GM19467 (cell line): Measurements from ENCODE around the gene CALHM3.
"Not testable (repeated sequence)": the region's sequence is repeated elsewhere in the genome, so short reads cannot be mapped to it uniquely, and the experiment has no call there.

ENCODE experiments used
- ATAC-seq: cut with Tn5 transposase; IDR thresholded peaks from one replicate; pipeline ENCODE4 v1.9.1; 2021; ENCODE audit warnings: mild to moderate bottlenecking, moderate library complexity; ENCODE audit not compliant: unreplicated experiment

The CALHM3 gene, protein sequence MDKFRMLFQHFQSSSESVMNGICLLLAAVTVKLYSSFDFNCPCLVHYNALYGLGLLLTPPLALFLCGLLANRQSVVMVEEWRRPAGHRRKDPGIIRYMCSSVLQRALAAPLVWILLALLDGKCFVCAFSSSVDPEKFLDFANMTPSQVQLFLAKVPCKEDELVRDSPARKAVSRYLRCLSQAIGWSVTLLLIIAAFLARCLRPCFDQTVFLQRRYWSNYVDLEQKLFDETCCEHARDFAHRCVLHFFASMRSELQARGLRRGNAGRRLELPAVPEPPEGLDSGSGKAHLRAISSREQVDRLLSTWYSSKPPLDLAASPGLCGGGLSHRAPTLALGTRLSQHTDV

DNA sequence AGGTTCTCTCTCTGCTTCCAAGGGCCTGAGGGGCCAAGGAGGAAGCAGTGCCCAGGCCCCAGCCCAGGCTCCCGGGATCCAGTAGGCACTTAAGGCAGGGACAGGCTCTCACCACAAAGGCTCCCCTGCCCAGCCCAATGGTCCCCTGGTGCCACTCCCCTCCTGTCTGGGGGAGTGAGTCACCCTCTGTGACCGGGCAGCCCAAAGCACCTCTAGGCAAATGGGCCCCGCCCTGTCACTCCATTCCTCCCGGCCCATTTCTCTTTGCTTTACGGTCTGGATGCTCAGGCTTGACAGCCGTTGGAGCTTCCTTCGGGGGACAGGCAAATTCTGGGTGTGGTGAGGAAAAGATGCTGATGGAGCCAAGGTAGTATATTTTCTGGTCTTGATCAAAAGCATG, at the start of gene CALHM3:
Gene CALHM3, minus strand, starts transcription at position 106 of the 400 bp plus-strand sequence. CDS start 208 bp downstream, outside the sequence.
- ATAC-seq, result no peak

DNA sequence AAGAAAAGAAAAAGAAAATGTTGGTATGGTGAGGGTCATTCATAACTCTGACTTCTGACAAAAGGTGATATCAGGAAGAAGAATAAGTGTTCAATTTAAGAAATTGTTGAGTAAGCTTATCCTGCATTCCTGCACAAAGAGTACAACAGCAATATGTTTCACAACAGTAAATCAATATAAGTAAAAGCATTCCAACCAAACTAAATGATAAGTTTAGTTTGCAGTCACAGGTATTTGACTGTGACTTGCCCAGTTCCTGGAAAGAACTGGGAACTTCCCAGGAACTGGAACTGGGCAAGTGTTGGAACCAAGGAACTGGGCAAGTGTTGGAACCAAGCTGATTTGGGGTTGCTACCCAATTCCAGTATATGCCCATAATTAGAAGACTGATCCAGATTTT, 49.5 kb upstream of the CALHM3 start:
- ATAC-seq, result no peak

DNA sequence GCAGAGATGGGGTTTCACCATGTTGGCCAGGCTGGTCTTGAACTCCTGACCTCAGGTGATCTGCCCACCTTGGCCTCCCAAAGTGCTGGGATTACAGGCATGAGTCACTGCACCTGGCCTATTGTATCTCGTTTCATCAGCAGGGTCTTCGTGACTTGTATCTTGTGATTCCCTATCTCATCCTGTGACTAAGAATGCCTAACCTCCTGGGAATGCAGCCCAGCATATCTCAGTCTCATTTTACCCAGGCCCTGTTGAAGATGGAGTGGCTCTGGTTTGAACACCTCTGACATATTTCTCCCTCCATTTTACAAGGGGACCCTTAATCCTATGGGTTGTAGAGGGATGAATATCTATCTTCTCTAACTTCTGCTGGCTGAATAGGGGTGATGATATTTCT, 48.4 kb upstream of the CALHM3 start:
- ATAC-seq, result not testable (repeated sequence)

DNA sequence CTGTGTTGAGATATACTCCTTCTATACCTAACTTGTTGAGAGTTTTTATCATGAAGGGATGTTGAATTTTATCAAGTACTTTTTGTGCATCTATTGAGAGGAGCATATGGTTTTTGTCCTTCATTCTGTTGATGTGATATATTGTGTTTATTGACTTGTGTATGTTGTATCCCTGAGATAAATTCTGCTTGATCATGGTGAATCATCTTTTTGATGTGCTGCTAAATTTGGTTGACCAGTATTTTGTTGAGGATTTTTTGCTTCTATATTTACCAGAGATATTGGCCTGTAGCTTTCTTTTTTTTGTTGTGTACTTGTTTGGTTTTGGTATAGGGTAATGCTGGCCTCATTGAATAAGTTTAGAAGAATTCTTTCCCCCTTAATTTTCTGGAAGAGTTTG, 46.9 kb upstream of the CALHM3 start:
- ATAC-seq, result no peak

DNA sequence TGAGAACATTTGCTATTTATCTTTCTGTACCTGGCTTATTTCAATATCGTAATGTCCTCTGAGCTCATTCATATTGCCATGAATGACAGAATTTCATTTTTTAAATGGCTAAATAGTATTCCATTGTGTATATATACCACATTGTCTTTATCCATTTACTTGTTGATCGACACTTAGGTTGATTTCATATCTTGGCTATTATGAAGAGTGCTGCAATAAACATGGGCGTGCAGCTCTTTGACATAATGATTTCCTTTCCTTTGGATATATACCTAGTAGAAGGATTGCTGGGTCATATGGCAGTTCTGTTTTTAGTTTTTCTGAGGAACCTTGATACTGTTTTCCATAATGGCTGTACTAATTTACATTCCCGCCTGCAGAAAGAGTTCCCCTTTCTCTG, 44.6 kb upstream of the CALHM3 start:
- no peak for ATAC-seq

DNA sequence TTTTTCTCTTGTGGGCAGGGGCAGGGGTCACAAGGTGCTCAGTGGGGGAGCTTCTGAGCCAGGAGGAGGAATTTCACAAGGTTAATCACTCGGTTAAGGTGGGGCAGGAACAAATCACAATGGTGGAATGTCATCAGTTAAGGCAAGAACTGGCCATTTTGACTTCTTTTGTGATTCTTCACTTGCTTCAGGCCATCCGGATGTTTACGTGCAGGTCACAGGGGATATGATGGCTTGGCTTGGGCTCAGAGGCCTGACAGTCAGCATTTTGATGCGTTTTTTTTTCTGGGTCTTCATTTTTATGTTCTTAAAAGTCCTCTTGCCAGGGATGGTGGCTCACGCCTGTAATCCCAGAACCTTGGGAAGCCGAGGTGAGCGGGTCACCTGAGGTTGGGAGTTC, 43.0 kb upstream of the CALHM3 start:
- ATAC-seq, result not testable (repeated sequence)

DNA sequence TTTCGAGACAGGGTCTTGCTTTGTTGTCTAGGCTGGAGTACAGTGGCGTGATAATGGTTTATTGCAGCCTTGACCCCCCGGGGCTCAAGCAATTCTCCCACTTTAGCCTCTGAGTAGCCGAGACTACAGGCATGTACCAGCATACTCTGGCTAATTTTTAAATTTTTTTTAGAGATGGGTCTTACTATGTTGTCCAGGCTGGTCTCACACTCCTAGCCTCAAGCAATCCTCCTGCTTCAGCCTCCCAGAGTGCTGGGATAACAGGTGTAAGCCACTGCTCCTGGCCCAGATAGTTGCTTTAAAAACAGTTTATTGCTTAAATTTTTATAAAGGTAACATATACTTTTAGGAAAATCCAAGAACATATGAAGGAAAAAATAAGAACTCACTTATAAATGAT, 40.8 kb upstream of the CALHM3 start:
- ATAC-seq, result no peak

DNA sequence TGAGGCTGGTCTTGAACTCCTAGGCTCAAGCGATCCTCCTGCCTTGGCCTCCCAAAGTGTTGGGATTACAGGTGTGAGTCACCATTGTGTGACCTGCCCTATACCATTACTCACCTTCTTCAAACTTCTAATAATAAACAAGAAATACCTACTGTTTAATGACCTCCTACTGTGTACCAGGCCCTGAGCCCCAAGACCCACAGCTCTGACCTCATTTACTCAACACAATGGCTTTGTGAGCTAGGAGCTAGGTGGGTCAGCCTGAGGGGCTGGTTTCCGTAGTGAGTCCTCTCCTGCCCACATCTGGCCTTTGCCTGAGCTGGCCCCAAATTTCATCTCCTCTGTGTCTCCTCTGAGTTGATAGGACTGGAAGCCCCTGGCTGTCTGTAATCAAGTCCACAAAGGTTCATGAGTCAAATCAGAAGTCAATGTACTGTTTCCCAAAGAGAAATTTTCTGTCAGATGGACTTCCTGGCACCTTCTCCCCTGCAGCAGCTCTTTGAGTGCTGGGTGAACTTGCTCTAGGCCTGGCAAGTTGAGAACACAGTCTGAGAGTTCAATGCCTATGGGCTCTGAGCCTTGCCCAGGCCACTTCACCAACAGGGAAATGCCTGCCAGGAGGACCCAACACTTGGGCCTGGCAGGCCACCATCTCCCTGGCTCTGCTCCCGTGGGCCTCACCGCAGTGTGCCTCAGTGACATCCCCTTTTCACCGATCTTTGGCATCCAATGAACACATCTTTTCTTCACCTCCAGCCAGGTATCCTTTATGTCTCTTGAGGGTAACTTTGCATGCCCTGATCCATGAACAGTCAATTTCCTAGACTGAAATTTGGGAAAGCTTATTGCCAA, 38.4 kb upstream of the CALHM3 start:
- no peak for ATAC-seq

DNA sequence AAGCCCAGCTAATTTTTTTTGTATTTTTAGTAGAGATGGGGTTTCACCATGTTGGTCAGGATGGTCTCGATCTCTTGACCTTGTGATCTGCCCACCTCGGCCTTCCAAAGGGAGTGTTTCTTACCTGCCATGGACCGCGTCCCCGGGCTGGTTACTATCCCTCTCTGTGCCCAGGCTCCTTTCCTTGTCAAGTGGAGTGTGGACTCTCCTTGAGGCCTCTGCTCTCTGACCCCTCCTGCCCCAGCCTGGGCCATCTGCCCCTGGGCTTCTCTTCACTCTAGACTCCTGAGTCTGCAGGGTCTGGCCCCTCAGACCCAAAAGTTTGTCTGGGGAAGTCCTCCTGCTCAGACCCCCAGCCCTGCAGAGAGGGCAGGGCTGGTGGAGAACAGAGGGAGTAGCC, 35.2 kb upstream of the CALHM3 start:
- no peak for ATAC-seq

DNA sequence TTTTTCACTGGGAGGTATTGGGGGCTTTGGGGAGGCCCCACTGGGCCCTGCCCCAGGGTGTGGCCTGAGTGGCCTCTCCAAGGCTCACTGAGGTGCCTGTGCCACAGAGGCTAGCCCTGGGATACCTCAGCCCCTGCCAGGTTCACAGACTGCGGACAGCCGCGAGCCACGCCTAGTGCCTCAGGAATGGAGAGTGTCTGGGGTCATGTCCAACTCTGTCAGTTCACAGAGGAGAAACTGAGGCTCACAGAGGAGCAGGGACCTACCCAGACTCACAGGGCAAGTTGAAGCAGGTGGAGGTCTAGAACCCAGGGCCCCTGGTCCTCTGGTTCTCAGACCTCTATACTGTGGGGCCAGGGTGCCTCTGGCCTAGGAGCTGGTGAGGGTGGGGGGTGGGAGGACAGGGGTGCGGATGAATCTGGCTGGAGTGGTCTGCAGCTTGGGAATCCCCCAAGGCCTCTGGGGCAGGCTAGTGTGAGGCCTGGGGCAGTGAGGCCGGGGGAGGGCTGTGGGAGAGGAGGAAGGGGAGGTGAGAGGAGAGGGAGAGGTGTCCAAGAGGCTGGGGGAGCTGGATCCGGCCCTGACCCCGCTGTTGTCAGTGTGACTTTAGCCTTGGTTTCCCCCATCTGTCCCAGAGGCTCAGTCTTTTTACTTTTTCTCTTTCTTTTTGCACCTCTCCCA, 34.5 kb upstream of the CALHM3 start:
- no peak for ATAC-seq

DNA sequence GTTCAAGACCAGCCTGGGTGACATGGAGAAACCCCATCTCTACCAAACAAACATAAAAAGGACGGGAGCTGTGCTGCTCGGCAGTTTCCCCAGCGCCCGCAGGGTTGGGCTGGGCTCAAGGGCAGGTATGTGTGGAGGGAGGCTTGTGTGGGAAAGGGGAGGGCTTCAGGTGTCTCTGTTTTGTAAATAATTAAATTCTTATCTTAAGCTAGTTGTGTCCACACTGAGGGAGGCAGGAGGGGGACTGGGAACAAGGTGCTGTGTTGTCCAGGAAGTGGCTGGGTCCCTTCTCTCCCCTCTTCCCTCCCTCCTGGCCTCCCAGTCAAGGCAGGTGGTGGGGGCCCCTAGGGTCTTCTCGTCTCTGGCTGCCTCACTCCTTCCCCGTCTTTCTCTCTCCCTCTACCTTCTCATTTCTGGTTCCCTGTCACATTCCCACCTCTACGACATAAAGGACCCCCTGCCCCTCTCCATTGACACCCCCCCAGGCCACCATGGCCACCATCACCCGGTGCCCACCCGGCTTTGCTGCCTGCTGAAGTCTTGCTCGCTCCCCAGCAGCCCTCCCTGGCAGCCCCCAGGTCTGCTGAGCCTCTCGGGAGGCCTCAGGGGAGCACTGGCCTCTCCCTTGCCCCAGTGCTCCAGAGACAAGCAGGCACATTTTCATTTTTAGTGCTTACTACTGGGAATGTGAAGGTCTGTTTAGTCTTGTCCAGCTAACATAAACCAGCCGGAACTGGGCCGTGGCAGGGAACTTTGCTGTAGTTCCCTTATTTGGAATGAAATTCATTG, 33.7 kb upstream of the CALHM3 start:
- ATAC-seq, result no peak

DNA sequence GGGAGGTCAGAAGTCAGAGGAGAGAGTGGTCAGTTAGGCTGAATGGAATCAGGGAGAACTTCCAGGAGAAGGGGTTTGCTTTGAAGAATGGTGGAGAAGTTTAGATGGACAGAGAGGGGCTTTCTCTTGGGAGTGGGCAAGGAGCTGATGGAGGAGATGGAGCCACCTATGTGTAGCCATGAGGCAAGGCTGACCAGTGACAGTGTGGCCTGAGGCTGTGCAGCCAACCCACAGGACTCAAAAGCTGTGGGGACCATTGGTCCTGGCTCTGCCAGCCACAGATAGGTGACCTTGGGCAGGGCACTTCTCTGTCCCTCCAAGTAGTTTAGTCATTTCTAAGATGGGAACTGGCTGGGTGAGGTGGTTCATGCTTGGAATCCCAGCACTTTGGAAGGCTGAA, 33.1 kb upstream of the CALHM3 start:
- ATAC-seq, result no peak

DNA sequence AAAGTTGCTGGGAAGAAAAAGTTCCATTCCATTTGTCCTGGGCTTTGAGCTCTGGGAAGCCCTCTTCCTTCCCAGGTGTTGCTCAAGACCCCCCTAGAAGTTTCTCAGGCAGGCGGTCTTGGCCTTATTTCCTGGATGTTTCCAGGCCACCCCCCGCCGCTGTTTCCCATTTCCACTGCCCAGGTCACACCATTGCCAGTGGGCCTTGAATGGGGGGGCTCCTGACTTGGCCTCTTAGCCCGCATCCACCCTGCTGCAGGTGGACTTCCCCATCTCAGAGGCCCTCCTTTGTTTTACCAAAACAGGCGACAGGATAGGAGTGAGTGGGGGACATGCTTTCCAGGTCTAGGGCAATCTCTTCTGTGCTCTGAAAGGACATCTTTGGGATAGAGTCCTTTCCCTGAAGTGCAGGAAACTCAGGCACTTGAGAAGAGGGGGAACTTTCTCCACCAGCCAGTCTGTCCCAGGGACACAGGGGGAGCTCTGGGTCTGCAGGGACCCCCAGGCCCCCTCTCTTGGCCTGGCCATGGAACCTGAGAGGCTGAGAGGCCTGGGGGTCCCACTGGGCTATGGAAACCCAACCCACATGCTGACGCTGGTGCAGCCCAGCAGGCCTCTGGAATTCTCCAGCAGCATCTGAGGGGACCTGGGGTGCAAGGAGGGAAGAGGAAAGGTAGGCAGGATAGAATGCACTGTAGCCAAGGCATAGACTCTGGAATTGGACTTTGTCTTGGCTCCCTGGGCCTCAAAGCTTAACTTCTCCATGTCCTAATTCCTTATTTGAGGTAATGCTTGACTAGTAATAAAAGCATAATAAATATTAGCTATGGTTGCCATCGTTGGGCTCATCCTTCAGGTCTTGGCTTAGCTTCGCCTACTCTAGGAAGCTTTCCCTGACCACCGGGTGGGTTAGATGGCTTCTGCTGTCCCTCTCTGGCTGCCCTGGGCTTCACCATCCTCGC, 32.0 kb upstream of the CALHM3 start:
- ATAC-seq, result no peak

DNA sequence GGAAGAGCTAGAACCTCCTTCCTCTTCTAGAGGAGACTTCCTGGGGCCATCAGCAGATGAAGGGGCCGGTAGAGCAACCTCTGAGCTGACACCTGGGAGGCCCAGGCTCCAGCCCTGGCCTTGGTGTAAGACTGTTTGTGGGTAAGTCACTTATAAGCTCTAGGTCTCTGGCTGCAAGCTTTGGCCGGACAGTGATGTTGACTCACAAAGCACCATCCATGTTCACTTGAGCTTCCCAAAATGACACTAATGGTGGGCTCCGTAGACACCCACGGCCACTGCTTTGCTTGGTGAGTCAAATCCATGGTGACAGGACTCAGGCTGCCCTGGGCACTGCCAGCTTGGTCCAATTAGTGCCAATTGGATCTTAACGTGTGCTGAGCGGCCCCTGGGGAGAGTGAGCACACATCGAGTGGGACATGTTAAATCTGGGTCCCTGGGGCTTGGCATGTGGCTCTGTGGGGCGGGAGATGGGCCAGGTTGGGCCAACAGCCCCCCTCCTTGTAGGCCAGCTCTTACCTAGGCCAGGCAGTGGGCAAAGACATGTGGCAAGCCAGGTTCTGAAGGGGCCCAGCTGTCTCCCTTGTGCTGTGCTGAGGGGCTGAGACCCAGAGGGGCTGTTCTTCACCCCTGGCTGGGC, 31.1 kb upstream of the CALHM3 start:
- no peak for ATAC-seq

DNA sequence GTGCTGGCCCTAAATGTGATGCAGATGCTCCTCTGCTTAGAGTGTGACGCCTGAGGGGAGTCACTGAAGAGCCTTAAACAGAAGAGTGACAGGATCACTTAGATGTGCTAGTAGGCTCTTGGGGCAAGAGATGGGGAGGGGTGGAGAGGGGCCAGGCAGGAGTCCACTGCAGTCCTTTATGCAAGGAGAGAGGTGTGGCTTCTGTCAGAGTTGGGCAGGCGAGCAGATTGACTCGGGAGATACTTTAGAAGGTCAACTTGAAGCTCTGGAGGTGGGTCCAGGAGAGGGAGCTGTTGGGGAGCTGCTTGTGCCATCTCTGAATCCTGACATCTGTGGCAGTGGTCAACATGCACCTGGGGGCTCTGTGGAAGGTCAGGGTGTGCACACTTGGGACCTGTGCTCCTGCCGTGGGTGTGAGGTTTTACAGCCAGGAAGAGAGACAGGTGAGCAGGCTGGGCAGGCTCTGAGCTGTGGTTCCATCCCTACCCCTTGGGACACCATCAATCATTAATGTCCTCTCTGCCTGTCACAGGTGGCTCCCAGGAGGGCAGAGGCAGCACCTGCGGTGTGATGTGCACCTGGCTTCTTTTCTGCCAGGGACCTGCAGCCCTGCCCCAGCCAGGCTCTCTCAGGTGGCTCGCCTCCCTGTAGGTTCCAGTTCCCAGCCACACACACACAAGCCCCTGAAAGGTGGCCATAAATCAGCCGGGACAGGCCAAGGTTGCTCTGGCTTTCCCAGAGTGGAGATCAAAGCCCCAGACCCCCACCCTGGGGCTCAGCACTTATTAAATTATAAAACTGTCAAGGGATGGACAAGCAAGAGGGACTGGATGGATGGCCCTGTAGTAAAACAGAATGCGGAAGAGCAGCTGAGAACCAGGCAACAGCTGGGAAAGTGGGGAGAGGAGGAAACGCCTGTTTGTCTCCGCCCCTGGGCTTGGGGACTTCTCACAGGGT, 28.5 kb upstream of the CALHM3 start:
- no peak for ATAC-seq

DNA sequence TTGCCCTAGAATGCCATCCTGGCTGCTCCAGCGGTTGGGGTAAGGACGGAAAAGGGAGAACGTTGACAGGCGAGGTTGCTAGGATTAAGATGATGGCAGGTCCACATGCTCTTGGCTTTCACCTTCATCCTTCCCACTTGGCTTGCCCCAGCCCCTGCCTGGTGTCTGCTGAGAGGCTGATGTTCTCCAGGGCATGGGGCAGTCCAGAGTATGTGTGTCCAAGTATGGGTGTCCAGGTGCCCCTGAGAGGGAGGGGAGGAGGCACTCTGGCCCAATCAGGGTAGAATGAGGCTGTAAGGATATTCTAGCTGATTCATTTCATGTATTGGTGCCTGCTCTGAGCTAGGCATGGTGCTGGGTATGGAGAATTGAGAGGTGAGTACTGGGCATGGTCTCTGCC, 27.0 kb upstream of the CALHM3 start:
- no peak for ATAC-seq

DNA sequence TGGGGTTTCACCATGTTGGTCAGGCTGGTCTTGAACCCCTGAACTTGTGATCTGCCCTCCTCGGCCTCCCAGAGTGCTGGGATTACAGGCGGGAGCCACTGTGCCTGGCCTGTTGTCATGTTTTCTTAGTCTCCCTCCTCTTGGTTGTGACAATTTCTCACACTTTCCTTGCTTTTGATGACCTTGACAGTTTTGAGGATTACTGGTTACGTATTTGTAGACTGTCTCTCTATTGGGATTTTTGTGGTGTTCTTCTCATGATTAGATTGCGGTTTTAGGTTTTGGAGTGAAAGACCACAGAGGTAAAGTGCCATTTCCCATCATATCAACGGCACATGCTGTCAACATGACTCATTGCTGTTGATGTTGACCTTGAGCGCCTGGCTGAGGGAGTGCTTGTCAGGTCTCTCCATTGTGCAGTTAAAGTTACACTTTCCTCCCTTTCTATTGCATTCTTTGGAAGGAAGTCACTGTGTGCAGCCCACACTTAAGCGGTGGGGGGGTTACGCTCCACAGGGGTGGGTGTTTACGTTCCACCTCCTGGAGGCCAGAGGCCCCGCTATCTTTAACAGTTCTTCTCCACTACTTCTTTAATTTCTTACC, 25.2 kb upstream of the CALHM3 start:
- no peak for ATAC-seq

DNA sequence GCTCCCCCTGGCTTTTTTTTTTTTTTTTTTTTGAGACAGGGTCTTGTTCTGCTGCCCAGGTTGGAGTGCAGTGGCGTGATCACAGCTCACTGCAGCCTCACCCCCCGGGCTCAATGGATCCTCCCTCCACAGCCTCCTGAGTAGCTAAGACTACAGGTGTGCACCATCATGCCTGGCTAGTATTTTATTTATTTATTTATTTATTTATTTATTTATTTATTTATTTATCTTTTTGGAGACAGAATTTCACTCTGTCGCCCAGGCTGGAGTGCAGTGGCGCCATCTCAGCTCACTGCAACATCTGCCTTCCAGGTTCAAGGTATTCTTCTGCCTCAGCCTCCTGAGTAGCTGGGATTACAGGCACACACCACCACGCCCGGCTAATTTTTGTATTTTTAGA, 24.7 kb upstream of the CALHM3 start:
- not testable (repeated sequence) for ATAC-seq
